SIG-M5 treated with dmso at 0.1 percent for 504 hours (cell line): ENCODE results near the gene TP53BP1.
"Not testable (repeated sequence)": the region's sequence is repeated elsewhere in the genome, so short reads cannot be mapped to it uniquely, and the experiment has no call there.

Source experiments
- DNase-seq: peaks from one replicate; lab custom pipeline; 2025; ENCODE audit not compliant: unreplicated experiment; lab: John Stamatoyannopoulos, UW

Gene TP53BP1

GRCh38 chr15:43433165-43433564 is 59.8 kb downstream of the TP53BP1 start:
- DNase-seq: no peak

DNA sequence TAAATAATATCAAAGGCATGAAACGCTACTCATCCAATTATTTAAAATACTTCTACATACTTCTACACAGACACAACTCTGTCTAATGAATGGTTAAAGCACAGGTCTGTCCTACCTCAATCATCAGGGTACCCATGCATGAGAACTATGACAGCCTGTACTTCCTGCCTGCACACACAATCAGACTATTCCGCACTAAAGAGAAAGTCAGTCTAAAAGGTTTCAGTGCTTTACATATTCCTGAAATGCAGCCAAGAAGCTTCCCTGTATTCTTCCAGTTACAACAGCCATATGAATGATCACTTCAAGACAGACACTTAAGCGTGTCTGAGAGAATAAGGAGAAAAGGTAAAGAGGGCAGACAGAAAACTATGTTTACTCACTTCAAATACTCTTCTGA is 63.3 kb downstream of the TP53BP1 start:
- DNase-seq: no peak

- DNase-seq: no peak
Observed at GRCh38 chr15:43423793-43424192, 69.2 kb downstream of the TP53BP1 start.

DNA sequence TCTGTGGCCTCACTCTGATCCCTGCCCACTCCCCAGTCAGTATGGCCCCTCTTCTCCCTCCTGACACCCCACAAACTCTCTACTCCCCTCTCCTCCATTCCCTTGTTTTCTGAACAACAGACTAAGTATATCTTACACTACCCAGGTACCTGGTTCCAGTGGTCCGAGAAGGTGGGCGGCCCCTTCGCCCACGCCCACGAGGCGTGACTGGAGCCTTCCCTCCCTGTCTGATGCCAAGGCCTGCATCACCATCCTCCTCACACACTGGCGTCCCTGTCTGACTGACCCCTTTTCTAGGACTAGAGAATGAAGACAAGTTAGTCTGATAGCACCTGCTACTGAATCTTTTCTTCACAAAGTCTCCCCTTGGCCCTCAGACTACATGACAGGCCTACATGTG is 72.1 kb downstream of the TP53BP1 start:
- no peak for DNase-seq

- no peak for DNase-seq
Observed at GRCh38 chr15:43420435-43420834, 72.5 kb downstream of the TP53BP1 start.

DNA sequence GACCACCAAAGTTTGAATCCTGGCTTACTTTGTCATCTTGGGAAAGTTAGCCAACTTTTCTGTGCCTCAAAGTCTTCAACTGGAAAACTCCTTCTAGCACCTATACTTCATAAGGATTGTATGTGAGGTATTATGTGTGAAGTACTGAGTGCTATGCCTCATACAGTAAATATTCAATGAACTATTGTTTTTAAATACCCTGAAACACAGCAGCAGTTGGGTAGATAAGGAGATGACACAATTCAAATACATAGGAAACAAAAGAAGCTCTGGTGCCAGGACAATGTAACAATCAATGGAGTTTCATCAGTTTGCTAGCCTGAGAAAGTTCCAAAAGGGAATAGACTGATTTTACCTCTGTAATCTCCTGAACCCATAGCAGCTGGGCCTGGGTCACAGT is 78.8 kb downstream of the TP53BP1 start:
- DNase-seq: no peak

DNA sequence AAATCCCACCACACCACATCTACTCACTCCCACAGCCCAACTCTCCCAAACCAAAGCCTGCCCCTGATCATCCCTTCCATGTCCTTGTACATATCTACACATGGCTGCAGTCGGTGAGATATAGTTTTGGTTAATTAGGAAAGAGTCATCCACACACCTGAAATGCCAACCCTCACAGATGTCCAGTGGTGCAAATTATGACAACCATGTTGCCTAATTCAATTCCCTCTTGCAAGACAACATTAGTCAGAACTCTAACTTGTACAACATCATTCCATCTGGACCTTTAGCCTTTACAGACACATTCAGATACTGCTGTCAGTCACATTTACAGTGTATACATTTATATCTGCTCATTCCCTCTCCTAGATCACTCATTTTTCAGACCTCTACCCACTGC is 80.9 kb downstream of the TP53BP1 start:
- DNase-seq: no peak

DNA sequence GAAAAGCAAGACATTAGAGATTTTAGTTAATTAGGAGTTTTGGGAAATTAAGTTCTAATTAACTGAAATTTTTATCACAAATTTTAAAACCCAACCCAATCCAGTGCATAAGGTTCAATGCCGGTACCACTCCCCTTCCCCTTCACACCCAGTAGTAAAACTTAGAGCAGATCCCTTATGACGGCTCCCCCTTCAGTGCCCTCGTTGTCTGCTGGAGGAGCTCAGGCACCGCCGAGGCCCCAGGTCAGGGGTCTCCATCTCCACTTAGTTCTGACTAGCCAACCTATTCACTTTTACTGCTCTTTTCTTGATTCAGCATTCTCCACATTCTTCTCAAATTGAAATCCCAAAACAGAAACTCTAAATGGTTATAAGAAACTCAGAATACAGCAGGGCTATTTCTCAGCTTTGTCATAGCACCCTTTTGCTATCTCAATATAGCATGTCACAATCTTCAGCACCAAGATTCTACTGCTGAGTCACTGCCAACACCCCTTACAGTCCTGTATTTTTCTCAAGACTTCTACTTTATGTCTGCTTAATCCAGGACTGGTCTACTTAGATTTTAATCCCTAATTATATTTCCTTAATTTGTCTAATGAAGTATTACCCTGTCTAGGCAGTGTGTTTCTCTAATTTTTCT is 82.3 kb downstream of the TP53BP1 start:
- DNase-seq: no peak

DNA sequence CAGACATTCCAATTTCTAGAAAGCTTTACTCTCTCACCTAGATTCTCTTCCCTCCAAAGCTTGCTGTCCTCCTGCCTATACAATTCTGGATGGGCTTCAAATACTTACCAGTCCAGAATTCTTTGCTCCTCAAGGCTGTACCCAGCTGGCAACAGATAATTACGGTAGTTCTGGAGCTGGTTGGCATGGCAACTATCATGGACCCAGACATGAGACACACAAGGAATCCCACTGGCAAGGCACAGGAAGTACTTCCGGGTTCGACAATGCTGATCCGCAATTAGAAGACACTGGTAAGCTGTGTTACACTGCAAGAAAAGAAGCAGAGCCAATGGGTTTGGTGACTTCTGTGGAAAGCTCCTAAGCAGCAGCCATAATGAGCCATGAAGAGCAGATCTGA is 84.2 kb downstream of the TP53BP1 start:
- no peak for DNase-seq

DNA sequence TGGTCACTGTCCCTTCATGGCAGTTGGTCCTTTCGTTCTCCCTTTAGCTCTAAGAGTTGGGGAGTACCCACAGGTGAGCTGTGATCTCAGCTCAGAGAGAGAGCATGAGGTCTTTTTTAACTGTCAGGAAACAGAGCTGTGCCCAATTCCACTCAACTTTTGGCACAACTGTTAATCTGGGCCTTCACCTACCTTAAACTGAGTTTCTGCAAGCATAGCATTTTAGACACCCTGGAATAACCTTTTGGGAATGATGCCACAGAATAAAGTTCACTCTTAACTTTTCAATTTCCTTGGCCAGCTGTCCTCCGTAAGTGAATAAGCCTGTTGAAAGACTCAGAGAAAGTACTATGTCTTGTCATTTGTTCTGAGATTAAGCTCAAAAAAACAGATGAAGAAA is 86.1 kb downstream of the TP53BP1 start:
- DNase-seq: no peak

DNA sequence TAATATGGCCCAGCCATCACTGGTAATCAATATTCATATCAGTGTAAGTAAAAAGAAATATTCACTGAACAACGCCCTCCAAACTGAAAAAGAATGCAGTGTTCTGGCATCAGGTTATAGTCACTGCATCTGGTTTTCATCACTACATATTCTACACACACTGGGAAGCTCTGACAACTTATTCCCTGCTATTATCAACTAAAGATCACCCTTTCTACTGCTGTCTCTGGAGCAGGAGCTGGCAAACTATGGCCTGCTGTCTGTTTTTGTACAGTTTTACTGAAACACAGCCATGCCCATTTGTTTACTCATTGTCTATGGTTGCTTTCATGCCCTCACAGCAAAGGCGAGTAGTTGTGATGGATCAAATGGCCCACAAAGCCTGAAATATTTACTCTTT is 86.8 kb downstream of the TP53BP1 start:
- DNase-seq: no peak

DNA sequence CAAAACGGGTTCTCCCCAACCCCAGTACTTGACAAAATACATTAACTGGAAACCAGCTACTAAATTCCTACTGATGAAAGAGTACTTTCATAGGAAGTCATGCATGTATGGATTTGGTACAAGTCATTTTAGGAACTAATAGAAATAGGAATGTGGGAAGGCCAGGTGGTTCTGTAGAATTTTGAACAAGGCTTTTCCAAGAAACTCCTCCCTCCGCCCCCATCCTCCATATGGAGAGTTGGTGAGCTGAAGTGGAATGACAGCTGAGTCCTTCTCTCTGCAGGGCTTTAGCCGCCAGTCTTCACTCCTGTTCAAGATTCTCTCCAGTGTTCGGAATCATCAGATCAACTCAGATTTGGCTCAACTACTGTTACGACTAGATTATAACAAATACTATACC is 88.8 kb downstream of the TP53BP1 start:
- no peak for DNase-seq

DNA sequence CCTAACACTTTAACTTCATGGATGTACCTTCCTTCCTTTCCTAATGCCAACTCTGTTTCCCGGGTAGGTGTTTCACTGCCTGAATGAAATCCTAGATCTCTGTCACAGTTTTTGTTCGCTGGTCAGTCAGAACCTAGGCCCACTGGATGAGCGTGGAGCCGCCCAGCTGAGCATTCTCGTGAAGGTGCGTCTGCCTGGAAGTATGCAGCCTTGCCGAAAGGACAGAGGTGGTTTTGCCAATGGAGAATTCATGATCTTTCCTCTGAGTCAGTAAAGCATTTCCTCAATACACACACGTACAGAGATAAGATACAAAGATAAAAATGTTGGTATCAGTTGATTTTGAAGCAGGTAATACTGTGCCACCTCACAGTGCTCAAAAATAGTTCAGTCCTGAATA is 89.3 kb downstream of the TP53BP1 start:
- DNase-seq: no peak

GRCh38 chr15:43402255-43402654 is 90.7 kb downstream of the TP53BP1 start:
- DNase-seq: no peak

DNA sequence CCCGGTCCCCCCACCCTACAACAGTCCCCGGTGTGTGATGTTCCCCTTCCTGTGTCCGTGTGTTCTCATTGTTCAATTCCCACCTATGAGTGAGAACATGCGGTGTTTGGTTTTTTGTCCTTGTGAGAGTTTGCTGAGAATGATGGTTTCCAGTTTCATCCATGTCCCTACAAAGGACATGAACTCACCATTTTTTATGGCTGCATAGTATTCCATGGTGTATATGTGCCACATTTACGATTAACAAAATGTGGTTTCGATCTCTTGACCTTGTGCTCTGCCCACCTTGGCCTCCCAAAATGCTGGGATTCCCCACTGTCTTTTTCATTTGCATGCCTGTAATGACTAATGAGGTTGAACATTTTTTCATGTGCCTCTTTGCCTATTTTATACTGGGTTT is 99.4 kb downstream of the TP53BP1 start:
- not testable (repeated sequence) for DNase-seq

- DNase-seq: no peak
Observed at GRCh38 chr15:43390723-43391122, 102.2 kb downstream of the TP53BP1 start.

DNA sequence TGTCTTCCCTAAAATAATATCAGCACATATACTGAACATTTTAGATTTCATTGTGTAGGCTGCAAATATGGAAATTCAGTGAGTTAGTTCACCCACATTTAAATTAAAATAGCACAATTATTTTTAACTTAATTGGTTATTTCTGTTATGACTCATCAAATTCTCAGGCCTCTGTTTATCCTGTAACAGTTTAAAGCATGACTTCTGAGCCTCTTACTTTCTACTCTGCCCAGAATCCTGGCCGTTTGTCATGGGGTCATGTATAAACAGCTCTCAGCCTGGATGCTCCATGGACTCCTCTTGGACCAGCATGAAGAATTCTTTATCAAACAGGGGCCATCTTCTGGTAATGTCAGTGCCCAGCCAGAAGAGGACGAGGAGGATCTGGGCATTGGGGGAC is 109.9 kb downstream of the TP53BP1 start:
- DNase-seq: no peak

GRCh38 chr15:43382310-43382709 is 110.6 kb downstream of the TP53BP1 start:
- DNase-seq: no peak

DNA sequence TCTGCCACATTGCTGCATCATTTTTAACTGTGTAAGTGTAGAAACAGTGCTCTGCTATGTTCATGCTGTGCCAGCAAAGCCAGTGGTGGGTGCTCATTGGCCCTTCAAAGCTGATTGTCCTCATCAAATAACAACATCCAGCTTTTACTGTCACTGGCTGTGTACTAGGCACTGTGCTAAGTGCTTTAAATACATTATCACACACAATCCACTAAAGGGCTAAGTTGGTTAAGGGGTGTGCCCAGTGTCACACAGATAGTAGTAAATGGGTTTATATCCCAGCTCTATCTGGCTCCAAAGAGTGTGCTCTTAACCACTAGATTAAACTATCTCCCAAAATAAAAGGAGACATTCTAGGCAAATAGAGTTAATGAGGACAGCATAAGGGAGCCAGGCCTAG is 114.4 kb downstream of the TP53BP1 start:
- DNase-seq: no peak

GRCh38 chr15:43376017-43376705 is 116.8 kb downstream of the TP53BP1 start:
- no peak for DNase-seq

- peak; percentile 53 for DNase-seq
Observed at GRCh38 chr15:43370975-43371974, 121.7 kb downstream of the TP53BP1 start, which contains the start of the genes TUBGCP4 and ZSCAN29. TSS of gene TUBGCP4 (plus strand) at chr15:43371101. CDS start at chr15:43371355, 254 bp downstream. TSS of gene ZSCAN29 (minus strand) at chr15:43371043. CDS start at chr15:43369913, 1,130 bp downstream.
